ENCODE measurements around the gene FAM185A.
"Not testable (repeated sequence)": the region's sequence is repeated elsewhere in the genome, so short reads cannot be mapped to it uniquely, and the experiment has no call there.

Gene FAM185A

GRCh38 chr7:102833343-102833742 is 84.5 kb downstream of the FAM185A start:
- DNase-seq, result no peak

DNA sequence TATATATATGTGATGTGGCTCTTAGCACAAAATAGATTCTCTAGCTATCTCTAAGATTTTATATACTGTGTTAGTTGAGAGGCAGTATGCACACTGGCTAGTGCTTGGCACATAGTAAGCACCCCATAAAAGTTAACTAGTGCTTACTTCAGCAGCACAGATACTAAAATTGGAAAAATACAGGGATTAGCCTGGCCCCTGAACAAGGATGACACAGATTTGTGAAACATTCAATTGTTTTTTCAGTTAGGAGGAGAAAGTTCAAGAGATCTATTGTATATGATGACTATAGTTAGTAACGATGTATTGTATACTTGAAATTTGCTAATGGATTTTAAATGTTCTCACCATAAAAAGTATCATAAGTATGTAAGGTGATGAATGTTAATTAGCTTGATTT is 85.7 kb downstream of the FAM185A start:
- no peak for DNase-seq

DNA sequence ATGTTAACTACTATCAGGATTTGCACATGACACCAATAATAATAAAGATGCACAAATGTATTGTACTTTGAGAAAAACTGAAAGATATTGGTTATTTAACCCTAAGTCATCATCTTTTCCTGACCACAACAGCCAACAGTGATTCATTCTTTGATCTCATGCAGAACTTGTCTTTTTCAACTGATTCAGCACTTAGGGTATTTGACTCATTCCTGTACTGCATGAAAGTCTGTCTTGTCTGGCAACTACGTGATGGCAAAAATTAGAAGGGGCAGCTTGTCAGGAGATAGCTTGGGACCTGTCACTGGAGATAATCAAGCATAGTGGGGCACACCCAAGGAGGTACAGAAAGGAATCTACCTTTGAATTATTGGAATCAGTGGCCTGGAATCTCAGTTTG is 86.2 kb downstream of the FAM185A start:
- no peak for DNase-seq

DNA sequence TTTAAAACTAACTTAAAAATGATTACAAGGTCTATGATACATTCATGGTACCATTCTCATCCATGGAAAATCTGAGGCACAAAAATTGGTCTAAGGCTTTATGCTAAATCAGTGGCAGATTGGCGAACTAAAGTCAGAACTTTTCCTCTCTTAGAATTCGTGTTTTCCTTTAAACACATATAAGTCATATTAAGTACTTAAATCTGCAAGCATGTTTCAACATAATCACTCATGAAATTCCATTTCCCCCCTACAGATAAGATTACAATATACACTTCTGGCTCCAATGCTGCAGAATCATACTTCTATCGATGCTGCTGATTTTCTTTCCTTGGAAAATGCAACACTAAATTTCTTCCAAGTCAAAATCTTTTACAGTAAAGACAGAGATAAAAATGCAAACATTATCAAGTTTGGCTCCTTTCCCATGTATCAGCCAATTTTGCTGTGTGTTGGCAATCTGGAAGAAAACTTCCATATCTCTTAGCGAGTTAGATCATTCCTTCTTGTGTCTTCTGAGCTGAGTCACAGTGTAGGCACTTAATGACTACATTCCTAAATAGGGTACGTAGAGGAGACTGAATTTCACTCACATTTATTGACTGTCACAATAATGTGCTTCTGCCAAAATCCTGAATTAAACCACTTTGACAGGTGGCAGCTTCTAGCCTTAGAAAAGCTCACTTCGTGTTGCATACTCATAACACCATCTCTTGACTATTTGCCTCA is 87.6 kb downstream of the FAM185A start:
- no peak for DNase-seq

GRCh38 chr7:102836977-102837376 is 88.2 kb downstream of the FAM185A start:
- DNase-seq, result no peak

- DNase-seq, result no peak
Measured at GRCh38 chr7:102837802-102838201, 89.0 kb downstream of the FAM185A start.

- DNase-seq, result not testable (repeated sequence)
Measured at GRCh38 chr7:102838572-102839101, 89.8 kb downstream of the FAM185A start.

DNA sequence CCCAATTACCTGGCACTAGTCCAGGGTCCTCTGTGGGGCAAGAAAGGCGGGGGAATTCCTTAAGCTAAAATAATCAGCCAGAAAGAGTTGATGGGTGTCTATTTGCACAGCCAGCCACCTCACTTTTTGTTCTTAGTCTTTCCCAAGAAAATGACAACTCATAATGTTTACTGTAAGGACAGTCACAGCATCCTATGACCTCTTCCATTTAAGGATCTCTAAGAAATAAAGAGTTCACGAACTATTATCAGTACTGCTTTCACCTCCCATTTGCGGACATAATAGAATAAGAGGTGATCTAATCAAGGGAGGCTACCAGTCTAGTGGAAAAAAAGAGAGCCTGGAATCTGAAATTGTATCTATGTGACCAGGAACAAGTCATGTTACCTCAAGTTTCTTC is 91.6 kb downstream of the FAM185A start:
- no peak for DNase-seq

DNA sequence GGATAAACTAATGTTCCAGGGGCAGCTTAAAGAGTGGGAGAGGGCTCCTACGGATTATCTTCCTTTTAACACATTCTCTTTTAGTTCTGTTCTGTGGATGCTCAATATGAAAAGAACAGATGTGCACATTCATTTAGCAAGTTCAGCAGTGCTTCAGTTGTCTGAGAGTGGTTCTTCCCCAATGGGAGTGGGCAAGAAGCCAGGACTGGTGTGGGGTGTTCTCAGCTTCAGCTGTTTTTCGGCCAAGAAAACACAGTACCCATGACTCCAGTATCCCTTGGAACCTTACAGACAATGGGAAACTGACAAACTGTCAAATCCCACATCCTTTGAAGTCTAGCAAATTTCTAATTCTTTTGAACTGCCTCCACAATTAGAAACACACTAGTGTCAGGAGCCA is 92.5 kb downstream of the FAM185A start:
- DNase-seq, result no peak

GRCh38 chr7:102842284-102842683 is 93.5 kb downstream of the FAM185A start:
- no peak for DNase-seq

DNA sequence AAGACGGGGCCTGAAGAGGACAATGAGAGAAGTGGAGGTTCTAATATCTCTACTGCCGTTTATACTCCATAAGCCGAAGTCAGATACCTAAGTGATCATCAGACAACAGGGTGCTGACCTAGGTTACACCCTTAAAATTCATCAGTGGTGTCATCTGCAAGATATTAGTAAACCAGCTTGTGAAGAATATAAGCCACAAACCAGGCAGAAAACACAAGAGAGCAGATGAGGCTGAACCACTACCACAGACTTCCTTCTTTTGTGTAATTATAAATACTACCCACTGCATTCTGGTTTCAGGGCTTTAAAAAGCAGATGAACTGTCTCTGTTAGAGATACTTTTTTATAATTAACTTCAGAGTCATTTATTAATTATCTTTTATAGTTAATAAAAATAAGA is 95.1 kb downstream of the FAM185A start:
- no peak for DNase-seq

DNA sequence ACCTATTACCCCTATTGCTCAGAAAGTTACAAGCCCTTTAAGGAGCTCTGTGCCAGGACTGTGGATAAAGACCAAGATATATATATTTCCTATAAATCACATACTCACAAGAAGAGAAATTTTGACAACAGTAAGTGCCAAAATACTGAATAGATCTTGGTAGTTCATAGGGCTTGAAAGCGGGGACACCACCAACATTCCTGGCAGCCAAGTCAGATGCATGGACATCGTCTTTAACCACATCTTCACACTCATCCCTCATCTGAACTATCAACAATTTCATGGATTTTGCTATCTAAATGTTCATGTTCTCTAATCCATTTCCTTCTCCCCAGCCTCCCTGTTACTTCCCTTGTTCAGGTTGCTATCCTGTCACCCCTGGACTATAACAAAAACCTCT is 96.5 kb downstream of the FAM185A start:
- DNase-seq, result no peak

GRCh38 chr7:102849079-102849478 is 100.3 kb downstream of the FAM185A start:
- no peak for DNase-seq

DNA sequence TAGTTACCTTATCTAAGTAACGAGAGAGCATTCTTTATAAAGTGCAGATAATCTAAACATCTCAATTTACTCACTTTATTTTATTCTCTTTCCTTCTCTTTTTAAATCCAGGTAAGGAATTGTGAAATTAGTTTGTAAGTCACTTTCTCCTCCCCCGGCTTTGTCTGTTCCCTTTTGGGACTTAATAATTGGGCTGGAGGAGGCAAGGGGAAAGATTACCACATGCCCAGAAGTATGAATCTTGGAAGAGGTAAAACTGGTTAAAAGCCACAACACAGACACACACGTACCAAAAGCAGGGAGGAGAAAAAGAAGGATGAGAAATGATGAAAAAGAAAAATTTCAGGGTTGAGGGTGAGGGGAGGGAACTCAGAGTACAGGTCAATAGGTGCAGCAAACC is 100.7 kb downstream of the FAM185A start:
- no peak for DNase-seq

DNA sequence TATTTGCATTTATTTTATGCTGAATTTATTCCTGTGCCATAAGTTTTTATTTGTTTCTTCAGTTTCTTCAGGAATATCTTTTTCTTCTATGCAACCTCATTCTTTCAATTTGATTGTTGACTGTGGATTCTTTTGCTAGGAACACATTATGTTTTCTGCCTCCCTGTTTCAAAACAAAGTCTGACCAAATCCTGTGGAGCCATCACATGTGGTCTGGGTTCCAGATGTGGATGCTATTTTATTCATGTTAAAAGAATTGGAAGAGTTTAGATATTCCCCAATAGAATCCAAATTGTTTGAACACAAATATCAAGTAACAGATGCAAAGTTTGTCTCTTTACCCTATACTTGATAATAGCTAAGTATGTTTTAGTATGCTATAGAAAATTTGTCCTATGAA is 107.2 kb downstream of the FAM185A start:
- no peak for DNase-seq
